PC-3 (cell line): ENCODE results near the gene UBR3.

Source experiments
- EZH2 ChIP-seq: fragments of 300-600 bp; sonication (generic); IDR thresholded peaks from one replicate; pipeline ENCODE4 v1.6.1; 2017; ENCODE audit warnings: antibody characterized with exemption, mild to moderate bottlenecking, low read length; ENCODE audit not compliant: unreplicated experiment
- EZH2phosphoT487 ChIP-seq: fragments of 300-600 bp; sonication (generic); IDR thresholded peaks from 2 replicates; pipeline ENCODE4 v1.6.1; 2018; ENCODE audit warnings: mild to moderate bottlenecking, antibody characterized with exemption, low read length, borderline replicate concordance
- TF ChIP-seq, protein P1 (sequence below): fragments of 300-600 bp; sonication (generic); conservative IDR thresholded peaks from 2 replicates; pipeline ENCODE4 v1.5.1; 2017; ENCODE audit warnings: antibody characterized with exemption, low read depth, mild to moderate bottlenecking, low read length

DNA sequence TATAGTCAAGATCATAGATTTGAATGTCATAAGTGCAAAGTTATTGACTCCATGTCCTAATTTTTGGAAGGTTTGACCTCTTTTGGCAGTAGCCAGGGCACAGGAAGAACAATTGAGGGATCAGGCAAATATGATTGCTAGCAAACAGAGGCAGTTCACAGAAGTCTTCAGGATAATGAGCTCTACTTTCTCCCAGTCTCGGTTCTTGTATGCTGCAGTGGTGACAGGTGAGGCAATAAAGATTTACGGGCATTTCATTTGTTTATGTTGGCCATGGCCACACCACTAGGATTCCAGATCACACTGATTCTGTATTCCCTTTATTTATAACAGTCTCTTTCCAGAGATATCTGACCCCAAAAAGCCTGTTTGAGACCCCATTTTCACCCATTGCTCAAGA lies 137.5 kb downstream of the UBR3 start:
- TF ChIP-seq, protein P1, sequence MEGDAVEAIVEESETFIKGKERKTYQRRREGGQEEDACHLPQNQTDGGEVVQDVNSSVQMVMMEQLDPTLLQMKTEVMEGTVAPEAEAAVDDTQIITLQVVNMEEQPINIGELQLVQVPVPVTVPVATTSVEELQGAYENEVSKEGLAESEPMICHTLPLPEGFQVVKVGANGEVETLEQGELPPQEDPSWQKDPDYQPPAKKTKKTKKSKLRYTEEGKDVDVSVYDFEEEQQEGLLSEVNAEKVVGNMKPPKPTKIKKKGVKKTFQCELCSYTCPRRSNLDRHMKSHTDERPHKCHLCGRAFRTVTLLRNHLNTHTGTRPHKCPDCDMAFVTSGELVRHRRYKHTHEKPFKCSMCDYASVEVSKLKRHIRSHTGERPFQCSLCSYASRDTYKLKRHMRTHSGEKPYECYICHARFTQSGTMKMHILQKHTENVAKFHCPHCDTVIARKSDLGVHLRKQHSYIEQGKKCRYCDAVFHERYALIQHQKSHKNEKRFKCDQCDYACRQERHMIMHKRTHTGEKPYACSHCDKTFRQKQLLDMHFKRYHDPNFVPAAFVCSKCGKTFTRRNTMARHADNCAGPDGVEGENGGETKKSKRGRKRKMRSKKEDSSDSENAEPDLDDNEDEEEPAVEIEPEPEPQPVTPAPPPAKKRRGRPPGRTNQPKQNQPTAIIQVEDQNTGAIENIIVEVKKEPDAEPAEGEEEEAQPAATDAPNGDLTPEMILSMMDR = no peak
- TF ChIP-seq EZH2 (no peak), EZH2phosphoT487 (no peak)
